BJ (cell line): ENCODE results near the gene LUZP2. TPM values are rescaled to one million over a fixed set of nuclear protein-coding genes. Genes with fewer than 3 reads are reported as not detected.

Experiments
- CTCF ChIA-PET: fragments of 350-600 bp; formaldehyde crosslinking; extraction: SDS; loops from one replicate; lab custom pipeline; 2021; ENCODE audit warnings: antibody characterized with exemption, inconsistent platforms; lab: Yijun Ruan, JAX
- POLR2A ChIA-PET: fragments of 300-600 bp; sonication (Branson Sonifier 250); formaldehyde crosslinking; extraction: SDS; loops from one replicate; lab custom pipeline; 2021; ENCODE audit warnings: antibody characterized with exemption; lab: Charles Lee
- DNase-seq: peaks from one replicate; pipeline ENCODE4 v3.0.0-alpha.2; 2011; ENCODE audit warnings: low read depth
- H3K27me3 ChIP-seq: 2 replicates; pipeline ENCODE4 v1.6.0; 2011; ENCODE audit warnings: low read length; ENCODE audit not compliant: control insufficient read depth, insufficient read depth
- H3K36me3 ChIP-seq: 2 replicates; pipeline ENCODE4 v1.5.1; 2011; ENCODE audit warnings: low read length; ENCODE audit not compliant: control insufficient read depth, insufficient read depth
- H3K4me3 ChIP-seq: 2 replicates; pipeline ENCODE4 v1.5.1; 2011; ENCODE audit warnings: low read depth, mild to moderate bottlenecking, control low read depth, low read length
- polyA plus RNA-seq: library from polyadenylated mRNA; depleted of rRNA; stranded (reverse); fragments of >200 nt; gene quantifications from 2 replicates; pipeline ENCODE4 v1.2.3, GENCODE V29; 2011
- TF ChIP-seq, protein P1 (sequence below): IDR thresholded peaks from 2 replicates; pipeline ENCODE4 v1.5.1; 2011; ENCODE audit warnings: low read depth, mild to moderate bottlenecking, control low read depth, inconsistent platforms, low read length, moderate library complexity; ENCODE audit not compliant: insufficient read depth

Gene LUZP2
- polyA plus RNA-seq, 1 experiment, result 0.05 TPM

DNA sequence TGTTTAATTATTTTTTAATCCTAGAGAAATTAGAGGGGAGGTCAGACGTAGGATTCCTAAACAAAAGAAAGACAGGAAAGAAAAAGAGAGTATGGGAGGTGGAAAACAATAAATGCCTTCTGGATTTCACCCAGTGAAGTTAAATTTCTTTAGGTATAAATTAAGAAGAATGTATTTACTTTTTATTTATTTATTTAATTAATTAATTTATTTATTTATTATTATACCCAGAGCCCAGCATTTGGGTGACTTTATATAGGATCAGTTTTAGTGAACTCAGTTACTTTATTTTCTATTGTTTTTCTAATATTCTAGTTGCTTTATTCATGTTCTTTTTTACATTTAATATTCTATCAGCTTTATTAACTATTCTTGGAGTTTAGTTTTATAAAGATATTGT lies 551.8 kb downstream of the LUZP2 start:
- Histone ChIP-seq H3K4me3 (no peak overlapping the region), H3K27me3 (no peaks in the 10 kb centered on the region), H3K36me3 (no peaks in the 10 kb centered on the region)
- CTCF ChIA-PET, result no interaction called here
- TF ChIP-seq, protein P1, sequence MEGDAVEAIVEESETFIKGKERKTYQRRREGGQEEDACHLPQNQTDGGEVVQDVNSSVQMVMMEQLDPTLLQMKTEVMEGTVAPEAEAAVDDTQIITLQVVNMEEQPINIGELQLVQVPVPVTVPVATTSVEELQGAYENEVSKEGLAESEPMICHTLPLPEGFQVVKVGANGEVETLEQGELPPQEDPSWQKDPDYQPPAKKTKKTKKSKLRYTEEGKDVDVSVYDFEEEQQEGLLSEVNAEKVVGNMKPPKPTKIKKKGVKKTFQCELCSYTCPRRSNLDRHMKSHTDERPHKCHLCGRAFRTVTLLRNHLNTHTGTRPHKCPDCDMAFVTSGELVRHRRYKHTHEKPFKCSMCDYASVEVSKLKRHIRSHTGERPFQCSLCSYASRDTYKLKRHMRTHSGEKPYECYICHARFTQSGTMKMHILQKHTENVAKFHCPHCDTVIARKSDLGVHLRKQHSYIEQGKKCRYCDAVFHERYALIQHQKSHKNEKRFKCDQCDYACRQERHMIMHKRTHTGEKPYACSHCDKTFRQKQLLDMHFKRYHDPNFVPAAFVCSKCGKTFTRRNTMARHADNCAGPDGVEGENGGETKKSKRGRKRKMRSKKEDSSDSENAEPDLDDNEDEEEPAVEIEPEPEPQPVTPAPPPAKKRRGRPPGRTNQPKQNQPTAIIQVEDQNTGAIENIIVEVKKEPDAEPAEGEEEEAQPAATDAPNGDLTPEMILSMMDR, result no peak
- DNase-seq, result no peak
- POLR2A ChIA-PET, result no interaction called here

DNA sequence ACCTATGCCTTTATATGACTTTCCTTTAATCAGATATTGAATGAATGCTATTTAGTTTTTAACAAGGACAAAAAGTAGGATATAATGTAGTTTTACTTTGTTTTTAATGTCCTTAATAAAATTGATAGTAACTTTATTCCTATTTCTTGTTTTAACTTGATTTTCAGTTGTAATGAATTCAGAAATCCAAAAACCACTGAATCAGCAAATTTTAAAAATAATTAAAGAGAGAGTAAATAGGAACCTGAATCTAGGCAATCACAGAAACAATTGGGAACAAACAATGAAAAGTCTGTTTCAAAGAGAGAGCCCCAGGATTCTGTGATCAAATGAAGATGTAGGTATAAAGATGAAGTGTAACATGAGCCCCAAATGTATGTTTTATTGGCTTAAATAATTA lies 556.0 kb downstream of the LUZP2 start:
- POLR2A ChIA-PET, result no interaction called here
- CTCF ChIA-PET, result no interaction called here

DNA sequence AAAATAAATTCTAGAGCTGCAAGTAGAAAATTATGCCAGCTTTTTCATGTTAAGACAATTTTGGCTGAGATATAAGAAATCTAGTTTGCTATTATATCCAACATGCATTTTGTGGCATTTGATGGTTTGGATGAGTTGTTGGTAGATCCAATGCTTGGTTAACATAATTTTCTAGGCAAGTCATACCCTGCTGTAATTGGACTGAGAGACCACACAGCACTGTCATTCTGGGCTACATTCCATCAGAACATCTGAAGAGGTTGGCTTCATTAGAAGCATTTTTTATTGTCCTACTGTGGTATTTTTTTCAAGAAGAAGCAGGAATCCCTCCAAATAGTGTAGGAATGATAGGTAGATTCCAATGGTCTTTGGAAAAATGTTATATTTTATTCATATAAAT lies 561.0 kb downstream of the LUZP2 start:
- TF ChIP-seq, protein P1, result no peak
- CTCF ChIA-PET, result no interaction called here
- POLR2A ChIA-PET, result no interaction called here
- DNase-seq, result no peak
- Histone ChIP-seq H3K4me3 (no peak overlapping the region), H3K36me3 (no peaks in the 10 kb centered on the region), H3K27me3 (no peaks in the 10 kb centered on the region)

More for the DNA sequence above, 556.0 kb downstream of the LUZP2 start:
- Histone ChIP-seq H3K36me3 (no peaks in the 10 kb centered on the region), H3K27me3 (no peaks in the 10 kb centered on the region), H3K4me3 (no peak overlapping the region)
- TF ChIP-seq, protein P1, result no peak
- no peak for DNase-seq

DNA sequence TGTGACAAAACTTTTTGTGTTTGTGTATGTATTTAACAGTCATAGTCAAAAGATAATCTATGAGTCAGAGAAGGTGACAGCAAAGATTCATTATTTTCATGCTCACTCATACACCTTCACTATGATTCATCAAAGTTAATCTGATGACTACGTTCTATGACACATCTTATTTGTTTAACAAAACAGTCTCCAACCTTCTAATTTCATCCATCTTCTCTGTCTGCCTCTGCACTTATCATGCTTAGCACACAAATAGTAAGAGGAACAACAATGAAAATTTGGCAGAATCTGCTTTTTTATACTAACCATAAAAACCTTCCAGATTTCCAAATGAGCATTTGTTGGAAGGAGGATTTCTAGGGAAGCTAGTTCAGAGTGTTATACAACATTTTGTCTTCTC lies 568.9 kb downstream of the LUZP2 start:
- TF ChIP-seq, protein P1, result no peak
- ChIA-PET CTCF (no interaction called here), POLR2A (no interaction called here)
- Histone ChIP-seq H3K27me3 (no peaks in the 10 kb centered on the region), H3K4me3 (no peak overlapping the region), H3K36me3 (no peaks in the 10 kb centered on the region)
- no peak for DNase-seq

DNA sequence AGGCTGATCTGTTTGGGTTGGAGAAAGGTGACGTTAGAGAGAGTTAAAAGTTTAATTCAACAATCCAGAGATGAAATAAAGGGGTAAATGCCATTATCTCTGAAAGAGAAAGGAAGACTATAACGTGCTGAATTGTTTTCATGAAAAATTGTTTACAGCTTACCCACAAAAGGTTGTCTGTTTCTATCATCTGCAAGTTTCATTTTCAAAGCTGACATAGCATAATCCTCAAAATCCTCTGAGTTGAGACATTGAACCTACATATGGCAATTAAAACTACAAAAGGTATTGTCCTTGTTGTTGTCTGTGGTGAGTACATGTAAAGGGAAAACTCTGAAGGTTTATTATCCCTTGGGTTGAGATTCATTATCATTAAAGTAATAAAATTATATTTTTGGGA lies 569.9 kb downstream of the LUZP2 start:
- ChIA-PET POLR2A (no interaction called here), CTCF (no interaction called here)
- H3K4me3 ChIP-seq, result no peak overlapping the region
- no peaks in the 10 kb centered on the region for H3K36me3 ChIP-seq
- TF ChIP-seq, protein P1, result no peak
- DNase-seq, result no peak
- no peaks in the 10 kb centered on the region for H3K27me3 ChIP-seq
